GM23338 (cell line): ENCODE results near the gene FAM120A.

ENCODE experiments used
- CTCF ChIP-seq, 2 experiments: fragments of 200-600 bp in 1 of 2; sonication (generic) in 1 of 2; conservative IDR thresholded peaks; 2 replicates each; pipeline versions ENCODE4 v1.5.1 to v1.6.1; 2016 to 2017; ENCODE audit warnings: antibody characterized with exemption in 2 of 2, low read depth in 2 of 2, mild to moderate bottlenecking in 2 of 2, moderate library complexity in 1 of 2
- ETS1 ChIP-seq: IDR thresholded peaks from 2 replicates; pipeline ENCODE4 v1.6.1; 2016; ENCODE audit warnings: antibody characterized with exemption
- EZH2 ChIP-seq: fragments of 200-600 bp; sonication (generic); IDR thresholded peaks from one replicate; pipeline ENCODE4 v1.8.0; 2017; ENCODE audit warnings: antibody characterized with exemption, mild to moderate bottlenecking, low read depth; ENCODE audit not compliant: unreplicated experiment
- EZH2phosphoT487 ChIP-seq: fragments of 200-600 bp; sonication (generic); IDR thresholded peaks from one replicate; pipeline ENCODE4 v1.8.1; 2018; ENCODE audit warnings: antibody characterized with exemption; ENCODE audit not compliant: unreplicated experiment
- NANOG ChIP-seq: IDR thresholded peaks from 2 replicates; pipeline ENCODE4 v1.6.1; 2016; ENCODE audit warnings: antibody characterized with exemption, borderline replicate concordance
- POLR2AphosphoS5 ChIP-seq: IDR thresholded peaks from 2 replicates; pipeline ENCODE4 v1.6.1; 2016; ENCODE audit warnings: antibody characterized with exemption, low read depth
- REST ChIP-seq: IDR thresholded peaks from one replicate; pipeline ENCODE4 v1.6.1; 2018; ENCODE audit warnings: antibody characterized with exemption; ENCODE audit not compliant: unreplicated experiment

- TF ChIP-seq EZH2 (no peak), POLR2AphosphoS5 (no peak), NANOG (no peak), CTCF (conservative IDR thresholded peaks at IDR 0.05; ENCODE audit: low read depth in 2 of 2) (no peak), REST (no peak), EZH2phosphoT487 (no peak), ETS1 (no peak)
These were observed 80.7 kb downstream of the FAM120A start for GRCh38 chr9:93532141-93532540.
